ENCODE data around the gene CAMSAP1.

Gene CAMSAP1

GRCh38 chr9:135937521-135938489 is 30.5 kb upstream of the CAMSAP1 start:
- FAIRE-seq: no peak

DNA sequence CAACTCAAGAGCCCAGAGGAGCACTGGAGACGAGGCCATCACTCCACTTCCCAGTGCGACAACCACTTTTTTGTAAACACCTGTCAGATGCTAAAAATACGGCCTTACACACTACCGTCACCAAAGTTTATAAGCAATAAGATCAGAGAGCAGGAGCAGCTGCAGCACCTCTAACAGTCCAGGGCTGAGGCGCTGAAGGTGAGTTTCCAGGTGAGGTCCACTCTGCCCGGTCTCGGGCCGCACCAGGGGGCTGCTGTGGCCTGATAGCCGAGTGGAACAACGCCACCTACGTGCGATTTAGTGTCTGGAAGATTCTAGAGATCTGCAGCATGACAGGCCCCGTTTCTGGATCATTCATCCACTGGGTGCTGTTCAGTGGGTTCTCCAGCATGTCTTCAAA is 25.8 kb upstream of the CAMSAP1 start:
- no peak for FAIRE-seq

GRCh38 chr9:135932656-135933055 is 25.3 kb upstream of the CAMSAP1 start:
- FAIRE-seq: no peak

DNA sequence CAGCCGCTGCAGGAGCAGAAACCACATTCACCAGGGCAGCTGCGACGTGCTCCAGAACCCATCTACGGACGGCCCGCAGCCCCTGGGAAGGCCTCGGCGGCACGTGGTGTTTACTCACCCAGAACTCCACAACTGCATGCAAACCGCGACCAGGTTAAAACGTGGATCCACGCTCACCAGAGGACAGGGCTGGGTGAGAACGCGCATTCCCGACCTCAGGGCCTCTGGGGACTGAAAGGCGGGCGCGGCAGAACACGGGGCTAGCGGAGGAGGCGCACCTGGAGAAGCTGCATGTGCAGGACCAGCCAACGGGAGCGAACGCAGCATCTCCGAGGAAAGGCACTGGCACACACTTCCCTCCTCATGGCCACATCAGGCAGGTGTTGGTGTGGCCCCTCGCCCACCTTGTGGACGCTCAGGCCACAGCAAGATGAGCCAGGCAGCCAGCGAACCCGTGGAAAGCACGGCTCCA is 24.0 kb upstream of the CAMSAP1 start:
- FAIRE-seq: no peak

- FAIRE-seq: no peak
Measured at GRCh38 chr9:135930446-135931345, 23.4 kb upstream of the CAMSAP1 start.

- FAIRE-seq: no peak
Measured at GRCh38 chr9:135929656-135930445, 22.5 kb upstream of the CAMSAP1 start.

GRCh38 chr9:135928731-135929655 is 21.6 kb upstream of the CAMSAP1 start:
- no peak for FAIRE-seq

DNA sequence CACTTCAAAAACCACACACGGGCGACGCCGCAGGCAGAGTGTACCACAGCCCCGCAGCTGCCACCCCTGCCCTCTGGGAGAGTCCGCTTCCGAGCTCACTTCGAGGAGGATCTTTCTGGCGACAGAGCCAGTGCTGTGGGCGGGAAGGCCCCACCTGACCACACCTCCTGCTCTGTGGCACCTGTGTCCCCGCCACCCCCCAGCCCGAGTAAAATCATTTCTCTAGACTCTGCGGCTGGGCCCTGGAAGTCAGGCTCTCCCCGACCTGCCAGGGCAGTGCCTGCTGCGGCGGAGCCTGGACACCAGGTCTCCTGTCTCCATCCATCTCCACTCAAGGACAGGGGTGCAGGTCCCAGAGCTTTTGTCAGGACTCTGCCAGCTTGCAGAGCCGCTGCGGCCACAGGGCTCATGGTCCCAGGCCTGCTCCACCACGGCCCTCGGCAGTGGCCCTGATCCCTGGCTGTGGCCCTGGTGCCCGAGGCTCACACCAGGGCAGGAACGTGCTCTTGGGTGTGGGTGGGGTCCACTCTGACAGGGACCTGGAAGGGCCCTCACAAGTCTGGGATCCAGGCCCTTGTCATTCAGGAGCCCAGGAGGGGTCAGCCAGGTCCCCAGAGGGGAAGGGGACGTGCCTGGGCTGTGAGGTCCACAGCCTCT is 20.9 kb upstream of the CAMSAP1 start:
- no peak for FAIRE-seq

DNA sequence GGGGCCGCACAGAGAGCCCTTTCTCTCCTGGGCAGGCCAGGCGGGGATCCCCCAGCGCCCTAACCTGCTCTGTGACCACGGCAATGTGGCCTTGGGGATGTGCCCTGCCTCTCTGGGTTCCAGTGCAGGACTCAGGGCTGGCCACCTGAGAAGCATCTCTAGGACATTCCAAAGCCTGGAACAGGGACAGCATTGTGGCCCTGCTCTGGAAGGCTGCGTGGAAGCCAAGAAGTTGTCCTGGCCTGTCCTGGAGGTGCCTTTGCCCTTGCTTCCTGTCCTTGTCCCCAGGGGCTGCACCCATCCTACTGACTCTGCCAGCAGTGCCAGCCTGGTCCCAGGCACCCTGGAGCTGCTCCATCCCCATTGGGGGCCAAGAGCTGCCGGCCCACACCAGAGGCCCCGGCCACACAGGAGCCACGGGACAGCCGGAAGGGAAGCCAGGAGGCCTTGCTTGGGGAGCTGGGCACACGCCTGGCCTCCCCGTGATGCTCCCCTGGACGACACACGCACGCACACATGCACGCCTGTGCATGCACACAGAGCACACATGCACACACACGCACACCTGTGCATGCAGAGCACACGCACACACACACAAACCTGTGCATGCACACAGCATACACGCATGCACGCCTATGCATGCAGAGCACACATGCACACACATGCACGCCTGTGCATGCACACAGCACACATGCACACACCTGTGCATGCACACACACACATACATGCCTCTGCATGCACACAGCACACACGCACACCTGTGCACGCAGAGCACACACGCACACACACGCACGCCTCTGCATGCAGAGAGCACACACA is 20.1 kb upstream of the CAMSAP1 start:
- FAIRE-seq: no peak

- FAIRE-seq: no peak
Measured at GRCh38 chr9:135926402-135927194, 19.3 kb upstream of the CAMSAP1 start.

GRCh38 chr9:135925496-135926133 is 18.3 kb upstream of the CAMSAP1 start:
- no peak for FAIRE-seq

- no peak for FAIRE-seq
Measured at GRCh38 chr9:135924628-135925338, 17.4 kb upstream of the CAMSAP1 start.

DNA sequence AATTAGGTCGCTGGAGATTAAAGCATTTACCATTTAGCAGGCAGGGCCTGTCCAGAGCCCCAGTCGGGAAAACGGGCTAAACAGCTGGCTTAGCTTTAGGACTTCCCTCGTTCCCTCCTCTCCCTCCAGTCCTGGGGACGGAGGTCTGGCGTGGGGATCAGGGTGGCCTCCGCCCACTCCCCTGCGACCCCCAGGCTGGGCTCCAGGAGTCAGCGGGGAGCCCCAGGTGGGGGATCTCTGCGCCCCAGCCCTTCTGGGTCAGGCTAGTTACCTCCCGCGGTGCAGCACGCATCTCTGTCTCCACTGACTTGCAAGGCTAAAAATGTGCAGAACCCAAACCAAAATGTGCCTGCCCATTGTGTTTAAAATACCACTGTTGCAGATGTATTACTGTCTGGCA is 16.2 kb upstream of the CAMSAP1 start:
- no peak for FAIRE-seq

DNA sequence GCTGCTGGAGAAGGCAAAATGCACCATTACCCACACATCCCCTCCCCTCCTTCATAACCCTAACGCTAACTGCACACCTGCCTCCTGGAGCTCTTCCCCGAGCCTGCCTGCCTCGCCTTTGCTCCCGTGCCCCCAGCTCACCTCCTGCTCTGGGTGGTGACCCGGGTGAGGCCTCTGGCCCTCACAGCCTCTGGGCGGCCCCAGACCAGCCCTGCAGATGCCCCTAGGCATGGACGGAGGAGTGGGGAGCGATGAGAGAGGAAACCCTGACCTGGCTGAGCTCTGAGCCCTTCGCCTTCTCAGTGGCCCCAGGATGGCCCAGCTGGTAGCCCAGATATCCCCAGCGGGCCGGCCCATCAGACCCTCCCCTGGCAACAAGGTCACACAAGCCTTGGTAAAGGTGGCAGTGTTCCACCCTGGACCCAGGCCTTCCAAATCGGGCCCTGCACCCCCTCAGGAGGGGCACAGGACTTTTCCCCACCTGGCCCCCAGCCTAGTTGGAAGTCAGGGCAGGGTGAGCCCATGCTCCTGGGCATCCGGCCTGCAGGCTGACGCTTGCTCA is 14.5 kb upstream of the CAMSAP1 start:
- no peak for FAIRE-seq

GRCh38 chr9:135920973-135921585 is 13.7 kb upstream of the CAMSAP1 start:
- FAIRE-seq: no peak

DNA sequence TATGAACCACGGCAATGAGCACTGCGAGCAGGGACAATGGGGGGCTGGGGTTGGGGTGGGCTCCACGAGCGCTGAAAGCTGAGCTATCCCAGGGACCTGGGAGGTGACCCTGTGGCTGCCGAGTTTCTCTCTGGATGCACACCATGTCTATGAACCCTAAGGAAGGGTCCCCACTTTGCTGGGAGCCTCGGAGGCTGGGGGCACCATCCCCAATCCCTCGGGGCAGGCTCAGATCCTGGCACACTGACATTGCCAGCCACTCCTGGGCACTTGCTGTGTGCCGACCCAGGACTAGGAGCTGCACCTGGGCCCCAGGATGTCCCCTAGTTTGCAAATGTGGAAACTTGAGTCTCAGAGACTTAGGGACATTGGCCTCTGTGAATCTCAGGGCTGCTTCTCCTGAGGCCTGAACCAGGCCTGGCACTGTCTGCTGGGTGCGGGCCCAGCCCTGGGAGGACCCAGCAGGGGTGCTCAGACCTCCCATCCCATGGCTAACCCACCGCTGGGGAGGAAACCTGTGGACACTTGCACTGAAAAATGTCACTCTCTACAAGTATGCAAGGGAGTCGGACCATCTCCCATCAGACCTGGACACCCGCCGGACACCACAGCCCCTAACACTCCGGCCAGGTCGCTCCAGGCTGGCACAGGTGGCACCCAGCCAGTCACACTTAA is 13.0 kb upstream of the CAMSAP1 start:
- no peak for FAIRE-seq
